PC-3 (cell line): ENCODE data around the gene TLE3. TPM values are rescaled to one million over a fixed set of nuclear protein-coding genes. Genes with fewer than 3 reads are reported as not detected.

ENCODE experiments used
- ATAC-seq: fragments of 200-7000 bp; cut with Tn5 transposase; 2 replicates; pipeline ENCODE4 v1.9.1; 2020; ENCODE audit warnings: mild to moderate bottlenecking, moderate library complexity
- BruUV-seq: library from RNA; stranded (reverse); fragments of 400-500 nt; replicated peaks from 2 replicates; lab custom pipeline; 2021; lab: Mats Ljungman, UMichigan
- CTCF ChIA-PET: fragments of 300-600 bp; sonication (Branson Sonifier 250); formaldehyde crosslinking; loops from one replicate; lab custom pipeline; 2022; ENCODE audit warnings: antibody characterized with exemption; lab: Charles Lee
- POLR2A ChIA-PET: fragments of 300-600 bp; sonication (Branson Sonifier 250); formaldehyde crosslinking; loops from one replicate; lab custom pipeline; 2022; ENCODE audit warnings: antibody characterized with exemption; ENCODE audit not compliant: unreplicated experiment; lab: Charles Lee
- DNase-seq: peaks from one replicate; pipeline ENCODE4 v3.0.0-alpha.2; 2015
- H2AFZ ChIP-seq: fragments of 300-600 bp; sonication (generic); 2 replicates; pipeline ENCODE4 v1.6.0; 2016; ENCODE audit warnings: antibody characterized with exemption, low read length
- H3F3A ChIP-seq: fragments of 300-600 bp; sonication (generic); one replicate; pipeline ENCODE4 v1.6.0; 2017; ENCODE audit warnings: antibody characterized with exemption, low read length, control low read depth, mild to moderate bottlenecking; ENCODE audit not compliant: unreplicated experiment
- H3K27ac ChIP-seq: fragments of 300-600 bp; sonication (generic); 2 replicates; pipeline ENCODE4 v1.5.1; 2016; ENCODE audit warnings: mild to moderate bottlenecking, low read length
- H3K27me3 ChIP-seq: fragments of 300-600 bp; sonication (generic); 2 replicates; pipeline ENCODE4 v1.6.1; 2016; ENCODE audit warnings: low read length, mixed read lengths
- H3K36me3 ChIP-seq: fragments of 300-600 bp; sonication (generic); 2 replicates; pipeline ENCODE4 v1.6.1; 2016; ENCODE audit warnings: low read depth, mixed run types, low read length, mixed read lengths
- H3K4me1 ChIP-seq: fragments of 300-600 bp; sonication (generic); 2 replicates; pipeline ENCODE4 v1.5.1; 2016; ENCODE audit warnings: low read length; ENCODE audit not compliant: insufficient read depth
- H3K4me2 ChIP-seq: fragments of 300-600 bp; sonication (generic); 2 replicates; pipeline ENCODE4 v1.6.0; 2016; ENCODE audit warnings: low read length
- H3K4me3 ChIP-seq: fragments of 300-600 bp; sonication (generic); 2 replicates; pipeline ENCODE4 v1.5.1; 2016; ENCODE audit warnings: mild to moderate bottlenecking, low read length, mixed read lengths
- H3K79me2 ChIP-seq: fragments of 300-600 bp; sonication (generic); 2 replicates; pipeline ENCODE4 v1.6.1; 2017; ENCODE audit warnings: low read length, mixed read lengths
- H3K9ac ChIP-seq: fragments of 300-600 bp; sonication (generic); 2 replicates; pipeline ENCODE4 v1.6.0; 2016; ENCODE audit warnings: mild to moderate bottlenecking, low read length
- H3K9me2 ChIP-seq: fragments of 300-600 bp; sonication (generic); replicated peaks from 2 replicates; pipeline ENCODE4 v1.6.1; 2016; ENCODE audit warnings: mixed run types, low read length, mixed read lengths
- H3K9me3 ChIP-seq: fragments of 300-600 bp; sonication (generic); 2 replicates; pipeline ENCODE4 v1.6.1; 2016; ENCODE audit warnings: low read length, mixed read lengths
- H4K20me1 ChIP-seq: fragments of 300-600 bp; sonication (generic); 2 replicates; pipeline ENCODE4 v1.6.1; 2016; ENCODE audit warnings: low read length, mixed read lengths
- EZH2 ChIP-seq: fragments of 300-600 bp; sonication (generic); IDR thresholded peaks from one replicate; pipeline ENCODE4 v1.6.1; 2017; ENCODE audit warnings: antibody characterized with exemption, mild to moderate bottlenecking, low read length; ENCODE audit not compliant: unreplicated experiment
- EZH2phosphoT487 ChIP-seq: fragments of 300-600 bp; sonication (generic); IDR thresholded peaks from 2 replicates; pipeline ENCODE4 v1.6.1; 2018; ENCODE audit warnings: mild to moderate bottlenecking, antibody characterized with exemption, low read length, borderline replicate concordance
- intact Hi-C: fragments of 100-400 bp; cut with micrococcal nuclease; formaldehyde crosslinking; loops from 2 replicates; pipeline ENCODE4 v1.9.0; 2023
- total RNA-seq: library from RNA; depleted of rRNA; stranded (reverse); fragments of >200 nt; gene quantifications from 2 replicates; pipeline ENCODE4 v1.2.3, GENCODE V29; 2014
- TF ChIP-seq, protein P1 (sequence below): fragments of 300-600 bp; sonication (generic); conservative IDR thresholded peaks from 2 replicates; pipeline ENCODE4 v1.5.1; 2017; ENCODE audit warnings: antibody characterized with exemption, low read depth, mild to moderate bottlenecking, low read length

Gene TLE3
- total RNA-seq, 1 experiment from 2014 or later = 72.5 TPM

DNA sequence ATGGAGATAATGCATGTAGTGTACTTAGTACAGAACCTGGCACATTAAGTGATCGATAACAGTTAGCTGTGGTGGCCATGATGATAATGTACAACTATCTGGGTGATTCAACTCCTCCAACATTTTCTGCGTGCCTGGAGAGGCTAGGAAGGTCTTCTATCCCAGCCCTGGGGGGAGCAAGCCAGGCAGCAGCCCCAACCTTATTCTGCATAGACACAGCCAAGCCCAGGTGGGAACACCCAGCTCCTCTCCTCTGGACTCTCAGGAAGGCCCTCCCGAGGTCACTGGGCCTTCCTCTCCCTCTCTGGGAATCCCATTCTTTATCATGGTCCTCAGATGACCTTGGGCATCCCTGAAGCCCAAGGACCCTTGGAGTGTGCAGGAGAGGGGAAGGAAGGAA lies 5.1 kb upstream of the TLE3 start:
- Histone ChIP-seq H3K36me3 (no peaks in the 10 kb centered on the region), H3K9ac (no peak overlapping the region), H3K4me2 (no peak overlapping the region), H4K20me1 (no peaks in the 10 kb centered on the region), H3K9me2 (no peaks in the 10 kb centered on the region), H3K4me1 (peaks cover 21% of the 10 kb centered on the region), H3K4me3 (no peak overlapping the region), H2AFZ (no peak overlapping the region), H3K9me3 (no peaks in the 10 kb centered on the region), H3K27me3 (no peaks in the 10 kb centered on the region), H3F3A (no peaks in the 10 kb centered on the region), H3K27ac (no peak overlapping the region), H3K79me2 (no peaks in the 10 kb centered on the region)
- ChIA-PET POLR2A (no interaction called here), CTCF (no interaction called here)
- TF ChIP-seq, protein P1, sequence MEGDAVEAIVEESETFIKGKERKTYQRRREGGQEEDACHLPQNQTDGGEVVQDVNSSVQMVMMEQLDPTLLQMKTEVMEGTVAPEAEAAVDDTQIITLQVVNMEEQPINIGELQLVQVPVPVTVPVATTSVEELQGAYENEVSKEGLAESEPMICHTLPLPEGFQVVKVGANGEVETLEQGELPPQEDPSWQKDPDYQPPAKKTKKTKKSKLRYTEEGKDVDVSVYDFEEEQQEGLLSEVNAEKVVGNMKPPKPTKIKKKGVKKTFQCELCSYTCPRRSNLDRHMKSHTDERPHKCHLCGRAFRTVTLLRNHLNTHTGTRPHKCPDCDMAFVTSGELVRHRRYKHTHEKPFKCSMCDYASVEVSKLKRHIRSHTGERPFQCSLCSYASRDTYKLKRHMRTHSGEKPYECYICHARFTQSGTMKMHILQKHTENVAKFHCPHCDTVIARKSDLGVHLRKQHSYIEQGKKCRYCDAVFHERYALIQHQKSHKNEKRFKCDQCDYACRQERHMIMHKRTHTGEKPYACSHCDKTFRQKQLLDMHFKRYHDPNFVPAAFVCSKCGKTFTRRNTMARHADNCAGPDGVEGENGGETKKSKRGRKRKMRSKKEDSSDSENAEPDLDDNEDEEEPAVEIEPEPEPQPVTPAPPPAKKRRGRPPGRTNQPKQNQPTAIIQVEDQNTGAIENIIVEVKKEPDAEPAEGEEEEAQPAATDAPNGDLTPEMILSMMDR = no peak
- TF ChIP-seq EZH2phosphoT487 (no peak), EZH2 (no peak)
- DNase-seq = no peak
- intact Hi-C loops = no loop called here
- ATAC-seq = no peak
- BruUV-seq = no TSS peak

DNA sequence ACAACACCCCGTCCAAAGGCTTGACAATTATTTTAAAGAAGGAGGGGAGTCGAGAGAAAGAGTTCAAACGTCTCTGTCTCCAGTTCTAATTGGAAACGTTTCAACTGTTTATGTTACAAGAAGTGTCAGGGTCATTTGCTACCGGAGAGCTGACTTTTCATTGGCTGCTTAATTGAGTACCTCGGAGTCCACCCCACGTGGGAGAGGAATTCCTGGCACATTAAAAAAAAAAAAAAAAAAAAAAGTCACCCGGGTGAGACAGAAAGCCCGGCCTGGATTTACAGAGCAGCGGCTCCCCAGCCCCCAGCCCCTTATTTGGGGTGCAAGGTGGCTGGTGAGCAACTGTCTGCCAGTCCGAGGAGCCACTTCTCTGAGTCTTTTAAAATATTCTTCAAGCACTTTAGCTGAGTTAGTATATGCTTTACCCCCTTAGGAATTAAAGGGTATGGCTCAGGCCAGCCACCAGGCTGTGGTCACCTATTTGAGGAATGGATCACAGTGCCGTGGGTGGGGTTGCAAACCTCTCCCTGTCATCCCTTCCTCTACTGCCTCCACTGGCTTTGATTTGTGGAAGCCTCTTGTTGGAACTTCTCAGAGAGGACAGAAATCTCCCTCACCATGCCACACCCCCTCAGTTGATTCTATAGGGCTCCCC lies 3.9 kb upstream of the TLE3 start:
- peak overlapping the region; percentile 81 for H3K4me2 ChIP-seq
- H3K9me2 ChIP-seq = no peaks in the 10 kb centered on the region
- H4K20me1 ChIP-seq = no peaks in the 10 kb centered on the region
- peaks cover 21% of the 10 kb centered on the region for H3K4me1 ChIP-seq
- BruUV-seq = no TSS peak
- H3K36me3 ChIP-seq = no peaks in the 10 kb centered on the region
- ATAC-seq (no peak), DNase-seq (peak; percentile 79)
- POLR2A ChIA-PET = interaction anchor here (1.2 kb wide), 1 partner anchor 10 kb away, joined by 5 read pairs; no protein-coding TSS in a partner anchor
- CTCF ChIA-PET = no interaction called here
- peaks cover 11% of the 10 kb centered on the region for H3K79me2 ChIP-seq
- peak overlapping the region; percentile 62; the same call in 1 of the 2 replicates for H3K4me3 ChIP-seq
- intact Hi-C loops = loop anchor here (1.0 kb wide), 1 partner anchor 10 kb away; no protein-coding TSS in a partner anchor
- H3K27ac ChIP-seq = no peak overlapping the region
- no peak for TF ChIP-seq EZH2phosphoT487
- TF ChIP-seq EZH2 = no peak
- TF ChIP-seq, protein P1 = no peak
- H3F3A ChIP-seq = no peaks in the 10 kb centered on the region
- peak overlapping the region; percentile 59; the same call in 1 of the 2 replicates for H2AFZ ChIP-seq
- no peak overlapping the region for H3K9ac ChIP-seq
- no peaks in the 10 kb centered on the region for H3K27me3 ChIP-seq
- H3K9me3 ChIP-seq = no peaks in the 10 kb centered on the region
